ENCODE data around the gene ZNF793.

The ZNF793 gene

DNA sequence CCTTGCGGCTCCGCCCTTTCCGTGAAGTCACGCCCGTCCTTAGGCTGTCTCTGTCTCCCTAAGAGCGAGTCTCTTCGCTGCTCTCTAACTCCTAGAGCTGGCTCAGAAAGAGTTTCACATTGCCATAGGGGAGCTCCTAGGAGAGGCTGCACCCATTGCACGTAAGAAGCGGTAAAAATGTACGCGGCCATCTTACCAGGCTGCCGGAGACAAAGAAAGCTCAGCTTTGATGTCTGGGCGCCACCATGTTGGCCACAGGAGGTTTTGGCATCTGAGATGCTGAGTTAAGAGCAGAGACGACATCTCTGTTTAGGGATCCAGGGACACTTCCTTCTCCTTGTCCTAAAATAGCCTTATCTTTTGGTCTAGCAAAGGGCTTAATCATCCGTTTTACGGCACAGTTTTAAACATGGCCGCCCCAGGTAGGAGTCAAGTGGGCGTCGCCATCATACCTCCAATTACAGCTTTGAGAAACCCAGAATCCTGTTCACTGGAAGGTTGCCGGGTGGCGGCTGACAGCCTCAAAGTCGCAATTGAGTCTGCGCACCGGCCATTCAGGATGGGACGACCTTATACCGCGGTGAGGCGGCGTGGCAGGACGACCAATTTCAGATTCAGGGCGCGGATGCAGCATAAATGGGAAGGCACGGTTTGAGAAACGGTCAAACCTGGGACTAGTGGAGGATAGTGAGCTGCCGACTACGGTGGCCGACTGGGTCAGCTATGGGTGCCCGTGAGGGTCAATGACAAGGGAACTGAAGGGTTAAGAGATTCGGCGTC lies at the start of gene ZNF793:
ZNF793 (plus strand) TSS at position 553 of the 780 bp plus-strand sequence. CDS start 16,501 bp downstream, outside the sequence.
- peak; percentile 48 for DNase-seq

DNA sequence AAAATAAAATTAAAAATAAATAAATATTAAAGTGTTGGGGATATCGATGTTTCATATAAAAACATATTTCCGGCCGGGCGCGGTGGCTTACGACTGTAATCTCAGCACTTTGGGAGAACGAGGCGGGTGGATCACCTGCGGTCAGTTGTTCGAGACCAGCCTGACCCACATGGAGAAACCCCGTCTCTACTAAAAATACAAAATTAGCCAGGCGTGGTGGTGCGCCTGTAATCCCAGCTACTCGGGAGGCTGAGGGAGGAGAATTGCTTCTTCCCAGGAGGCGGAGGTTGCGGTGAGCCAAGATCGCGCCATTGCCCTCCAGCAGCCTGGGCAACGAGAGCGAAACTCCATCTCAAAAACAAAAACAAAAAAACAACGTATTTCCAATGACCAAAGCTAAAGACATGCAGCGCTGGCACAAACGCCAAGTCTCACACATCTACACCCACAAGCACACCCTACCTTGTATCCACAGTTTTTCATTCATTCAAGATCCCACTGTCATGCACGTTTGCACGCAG lies 40.4 kb upstream of the ZNF793 start:
- DNase-seq, result no peak

- peak; percentile 96 for DNase-seq
These were observed 39.7 kb upstream of the ZNF793 start, which contains the start of gene ZNF569 for GRCh38 chr19:37466798-37467607. ZNF569 (minus strand) TSS chr19:37467444; CDS start chr19:37444921, 22,523 bp downstream.

GRCh38 chr19:37467608-37468090 lies 39.1 kb upstream of the ZNF793 start:
- no peak for DNase-seq

GRCh38 chr19:37468961-37469777 lies 37.6 kb upstream of the ZNF793 start, which contains the start of gene ZNF570:
ZNF570 (plus strand) TSS chr19:37469356; CDS start chr19:37470355, 999 bp downstream.
- DNase-seq, result peak; percentile 94

GRCh38 chr19:37470216-37470615 lies 36.5 kb upstream of the ZNF793 start:
- DNase-seq, result peak; percentile 9

GRCh38 chr19:37472165-37472564 lies 34.6 kb upstream of the ZNF793 start:
- DNase-seq, result no peak

- no peak for DNase-seq
These were observed 22.2 kb upstream of the ZNF793 start for GRCh38 chr19:37484406-37485168.

DNA sequence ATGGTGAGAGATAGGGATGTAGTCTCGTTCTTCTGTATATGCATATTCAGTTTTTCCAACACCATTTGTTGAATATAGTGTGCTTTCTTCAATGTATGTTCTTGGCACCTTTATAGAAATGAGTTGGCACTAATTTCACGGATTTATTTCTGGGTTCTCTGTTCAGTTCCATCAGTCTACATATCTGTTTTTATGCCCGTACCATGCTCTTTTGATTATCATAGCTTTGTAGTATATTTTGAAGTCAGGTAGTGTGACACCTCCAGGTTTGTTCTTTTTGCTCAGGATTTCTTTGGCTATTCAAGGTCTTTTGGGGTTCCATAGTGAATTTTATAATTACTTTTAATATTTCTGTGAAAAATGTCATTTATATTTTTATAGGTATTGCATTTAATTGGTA lies 14.5 kb upstream of the ZNF793 start:
- no peak for DNase-seq

DNA sequence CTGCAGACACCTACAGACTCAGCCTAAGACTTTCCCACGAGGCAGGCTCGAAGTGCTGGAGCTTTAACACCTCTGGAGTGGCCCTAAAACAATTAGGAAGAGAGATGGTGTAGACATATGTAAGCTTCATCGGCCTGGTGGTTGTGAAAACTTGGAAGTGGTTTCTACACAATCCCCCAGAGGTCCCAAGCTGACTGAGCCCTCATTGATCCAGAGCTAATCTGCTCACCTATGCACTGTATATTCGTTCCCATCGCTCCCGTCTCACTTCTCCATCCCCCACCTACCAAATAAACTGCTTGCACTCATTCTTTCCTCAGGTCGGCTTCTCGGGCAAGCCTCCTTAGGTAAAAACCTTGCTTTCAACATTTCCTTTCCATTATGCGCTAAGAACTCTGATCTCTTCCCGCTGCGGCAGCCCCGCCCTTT lies 767 bp upstream of the ZNF793 start:
- no peak for DNase-seq

- DNase-seq, result no peak
These were observed 377 bp downstream of the ZNF793 start for GRCh38 chr19:37507167-37507464.

- DNase-seq, result no peak
These were observed 4.4 kb downstream of the ZNF793 start for GRCh38 chr19:37511186-37511585.

- DNase-seq, result no peak
These were observed 5.1 kb downstream of the ZNF793 start for GRCh38 chr19:37511821-37512220.

DNA sequence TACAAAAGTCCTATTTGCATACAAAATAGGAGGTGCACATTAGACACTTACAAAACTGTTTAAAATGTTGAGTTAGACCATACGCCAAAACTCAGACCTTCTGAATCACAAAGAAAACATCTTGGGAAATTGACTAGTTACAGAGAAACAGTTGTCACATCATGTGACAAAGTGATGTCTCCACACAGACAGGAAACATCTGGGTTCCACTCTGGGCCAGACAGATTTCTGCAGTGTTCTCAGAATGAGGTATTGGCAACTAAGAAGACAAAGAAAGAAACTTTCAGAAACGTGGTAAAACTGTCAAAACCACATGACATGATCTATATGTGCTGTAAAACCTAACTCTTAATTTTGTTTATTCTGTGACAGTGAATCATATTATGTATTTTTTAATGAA lies 6.7 kb downstream of the ZNF793 start:
- DNase-seq, result peak; percentile 17

DNA sequence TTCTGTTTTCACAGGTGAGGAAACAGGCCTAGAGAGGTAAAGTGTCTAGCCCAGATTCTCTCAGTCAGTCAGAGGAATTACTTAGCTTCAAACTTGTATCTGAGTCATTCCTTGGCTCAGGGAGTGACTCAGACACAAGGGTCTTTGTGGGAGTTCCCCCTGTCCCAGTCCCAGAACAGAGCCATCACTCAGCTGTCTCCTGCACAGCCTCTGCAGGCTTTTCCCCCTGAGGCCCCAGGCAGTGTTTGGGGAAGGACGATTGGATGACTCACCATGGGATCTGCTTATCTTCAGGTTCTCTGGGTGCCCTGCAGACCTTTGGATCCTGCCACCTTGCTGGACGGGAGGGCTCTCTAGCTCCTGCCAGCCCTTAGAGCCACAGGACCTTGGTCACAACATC lies 13.2 kb downstream of the ZNF793 start:
- no peak for DNase-seq

DNA sequence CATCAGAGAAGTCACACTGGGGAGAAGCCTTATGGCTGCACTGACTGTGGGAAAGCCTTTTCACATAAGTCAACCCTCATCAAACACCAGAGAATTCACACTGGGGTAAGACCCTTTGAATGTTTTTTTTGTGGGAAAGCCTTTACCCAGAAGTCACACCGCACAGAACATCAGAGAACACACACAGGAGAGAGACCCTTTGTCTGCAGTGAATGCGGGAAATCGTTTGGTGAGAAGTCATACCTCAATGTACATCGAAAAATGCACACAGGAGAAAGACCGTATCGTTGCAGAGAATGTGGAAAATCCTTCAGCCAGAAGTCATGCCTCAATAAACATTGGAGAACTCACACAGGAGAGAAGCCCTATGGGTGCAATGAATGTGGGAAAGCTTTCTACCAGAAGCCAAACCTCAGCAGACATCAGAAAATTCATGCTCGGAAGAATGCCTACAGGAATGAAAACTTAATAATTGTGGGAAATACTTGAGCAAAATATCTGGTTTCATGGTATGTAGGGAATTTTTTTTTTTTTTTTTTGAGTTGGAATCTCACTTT lies 30.7 kb downstream of the ZNF793 start:
- no peak for DNase-seq

GRCh38 chr19:37551129-37551993 lies 44.6 kb downstream of the ZNF793 start:
- DNase-seq, result peak; percentile 78

DNA sequence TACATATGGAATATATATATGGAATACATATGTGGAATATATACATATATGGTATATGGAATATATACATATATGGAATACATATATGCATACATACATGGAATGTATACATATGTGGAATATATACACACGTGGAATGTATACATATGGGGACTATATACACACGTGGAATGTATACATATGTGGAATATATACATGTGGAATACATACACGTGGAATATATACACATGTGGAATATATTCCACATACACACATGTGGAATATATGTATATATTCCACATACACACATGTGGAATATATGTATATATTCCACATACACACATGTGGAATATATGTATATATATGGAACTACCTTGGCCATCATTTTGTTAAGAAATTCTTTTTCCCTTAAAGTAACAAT lies 56.8 kb downstream of the ZNF793 start:
- no peak for DNase-seq

GRCh38 chr19:37564624-37565369 lies 58.1 kb downstream of the ZNF793 start:
- DNase-seq, result no peak

GRCh38 chr19:37565370-37565669 lies 58.6 kb downstream of the ZNF793 start:
- no peak for DNase-seq
